Endodermal cell (in vitro differentiated cells): Measurements from ENCODE around the gene THRA. TPM values are rescaled to one million over a fixed set of nuclear protein-coding genes. Genes with fewer than 3 reads are reported as not detected.
A peak's percentile ranks its signal among the peaks of the same experiment; 100 is the strongest.

Experiments used
- DNase-seq: peaks from one replicate; pipeline ENCODE4 v3.0.0-alpha.2; 2017
- H3K27ac ChIP-seq: 2 replicates; pipeline ENCODE4 v1.5.1; 2013; ENCODE audit warnings: mild to moderate bottlenecking, low read depth, low read length, moderate library complexity
- H3K27me3 ChIP-seq: 2 replicates; pipeline ENCODE4 v1.6.1; 2013; ENCODE audit warnings: mild to moderate bottlenecking, low read length, moderate library complexity; ENCODE audit not compliant: insufficient read depth, control insufficient read depth, poor library complexity, severe bottlenecking
- H3K36me3 ChIP-seq: 2 replicates; pipeline ENCODE4 v1.7.0; 2013; ENCODE audit warnings: mild to moderate bottlenecking, low read length, moderate library complexity; ENCODE audit not compliant: control insufficient read depth, insufficient read depth
- H3K4me1 ChIP-seq: one replicate; pipeline ENCODE4 v1.7.0; 2013; ENCODE audit warnings: low read length; ENCODE audit not compliant: control insufficient read depth, insufficient read depth
- H3K4me3 ChIP-seq: 2 replicates; pipeline ENCODE4 v1.5.1; 2013; ENCODE audit warnings: mild to moderate bottlenecking, low read length, moderate library complexity
- H3K9ac ChIP-seq: 2 replicates; pipeline ENCODE4 v1.6.1; 2013; ENCODE audit warnings: mild to moderate bottlenecking, low read length, moderate library complexity; ENCODE audit not compliant: poor library complexity, severe bottlenecking; ENCODE audit errors: extremely low read depth
- H3K9me3 ChIP-seq: 2 replicates; pipeline ENCODE4 v1.6.1; 2013; ENCODE audit warnings: mild to moderate bottlenecking, low read length, moderate library complexity; ENCODE audit not compliant: control insufficient read depth
- H3K27ac Mint-ChIP-seq: 2 replicates; pipeline ENCODE4 v1.8.0; 2020; ENCODE audit warnings: mixed read lengths
- H3K27me3 Mint-ChIP-seq: 2 replicates; pipeline ENCODE4 v1.8.0; 2021; ENCODE audit warnings: mild to moderate bottlenecking, mixed read lengths; ENCODE audit not compliant: insufficient read depth
- H3K36me3 Mint-ChIP-seq: 2 replicates; pipeline ENCODE4 v1.8.0; 2020; ENCODE audit warnings: low read depth, mixed read lengths
- H3K4me1 Mint-ChIP-seq: 2 replicates; pipeline ENCODE4 v1.8.0; 2020; ENCODE audit warnings: mixed read lengths
- H3K4me3 Mint-ChIP-seq: 2 replicates; pipeline ENCODE4 v1.8.0; 2020; ENCODE audit warnings: mild to moderate bottlenecking, moderate library complexity, mixed read lengths
- H3K9me3 Mint-ChIP-seq: 2 replicates; pipeline ENCODE4 v1.8.0; 2020; ENCODE audit warnings: mild to moderate bottlenecking, mixed read lengths
- CTCF ChIP-seq: fragments of 200-600 bp; sonication (generic); conservative IDR thresholded peaks from 2 replicates; pipeline ENCODE4 v1.5.0; 2021; ENCODE audit warnings: antibody characterized with exemption, mild to moderate bottlenecking
- WGBS, 2 experiments: methylation state at CpG; one replicate each; pipeline versions ENCODE4 v1.1.5 to v1.1.7; 2013; ENCODE audit warnings: missing lambda C conversion rate in 2 of 2, mixed read lengths in 1 of 2; ENCODE audit not compliant: insufficient coverage in 1 of 2, insufficient read length in 1 of 2; 5-methylcytosine and 5-hydroxymethylcytosine counted together
- total RNA-seq, 2 donors: library from RNA; stranded (reverse); fragmentation: NEBNext Ultra II Directional in 1 of 2; extraction: Animal tissue kit (Norgen Biotek cat#: 25700) in 1 of 2; gene quantifications; 2 replicates in 1 of 2; 3 replicates in 1 of 2; pipeline ENCODE4 v1.2.1, GENCODE V29; 2021

Gene THRA
- total RNA-seq, 2 donors from 2014 or later, result 12.7 to 14.4 TPM

GRCh38 chr17:40115101-40115436 lies 52.3 kb downstream of the THRA start:
- peaks cover 9% of the 10 kb centered on the region for H3K4me1 ChIP-seq
- Mint-ChIP-seq H3K9me3 (no peaks in the 10 kb centered on the region), H3K4me3 (no peak overlapping the region), H3K36me3 (no peaks in the 10 kb centered on the region), H3K27ac (no peak overlapping the region), H3K4me1 (peaks cover 39% of the 10 kb centered on the region), H3K27me3 (peaks cover 94% of the 10 kb centered on the region)
- H3K9me3 ChIP-seq, result no peaks in the 10 kb centered on the region
- WGBS, 2 experiments, result 71 to 84% methylated on average over 1 to 2 of the region's 2 CpGs
- H3K9ac ChIP-seq, result no peak overlapping the region
- H3K27me3 ChIP-seq, result peaks cover 76% of the 10 kb centered on the region
- no peaks in the 10 kb centered on the region for H3K36me3 ChIP-seq
- TF ChIP-seq CTCF, result no peak
- no peak overlapping the region for H3K27ac ChIP-seq
- no peak for DNase-seq
- no peak overlapping the region for H3K4me3 ChIP-seq

- Histone ChIP-seq H3K27me3 (peaks cover 41% of the 10 kb centered on the region), H3K9ac (peak within 1 kb of the TSS; percentile 66), H3K4me3 (peak within 1 kb of the TSS; percentile 92), H3K36me3 (peaks cover 10% of the 10 kb centered on the region), H3K4me1 (no peaks in the 10 kb centered on the region), H3K9me3 (no peaks in the 10 kb centered on the region), H3K27ac (peak within 1 kb of the TSS; percentile 89)
- DNase-seq, result peak; percentile 95
- peaks cover 15% of the 10 kb centered on the region for H3K36me3 Mint-ChIP-seq
- WGBS, 2 experiments, result 1 to 20% methylated on average over 2 to 68 of the region's 82 CpGs
- H3K4me1 Mint-ChIP-seq, result peaks cover 7% of the 10 kb centered on the region
- H3K27ac Mint-ChIP-seq, result peak within 1 kb of the TSS; percentile 79
- H3K4me3 Mint-ChIP-seq, result peak within 1 kb of the TSS; percentile 93
- peaks cover 46% of the 10 kb centered on the region for H3K27me3 Mint-ChIP-seq
- TF ChIP-seq CTCF, result no peak
- no peaks in the 10 kb centered on the region for H3K9me3 Mint-ChIP-seq
These were observed 58.7 kb downstream of the THRA start, which contains the start of gene MSL1 for GRCh38 chr17:40121181-40122135. Gene MSL1, plus strand, starts transcription at chr17:40121971. Its CDS starts 642 bp downstream, at chr17:40122613.

- H3K9me3 Mint-ChIP-seq, result no peaks in the 10 kb centered on the region
- peak overlapping the region; percentile 89 for H3K27ac ChIP-seq
- peaks cover 32% of the 10 kb centered on the region for H3K27me3 ChIP-seq
- H3K4me3 Mint-ChIP-seq, result peak overlapping the region; percentile 93
- H3K4me3 ChIP-seq, result peak overlapping the region; percentile 92
- no peak overlapping the region for H3K27ac Mint-ChIP-seq
- H3K27me3 Mint-ChIP-seq, result peaks cover 37% of the 10 kb centered on the region
- TF ChIP-seq CTCF, result no peak
- peak; percentile 89 for DNase-seq
- peak overlapping the region; percentile 66 for H3K9ac ChIP-seq
- H3K4me1 Mint-ChIP-seq, result peaks cover 7% of the 10 kb centered on the region
- H3K36me3 Mint-ChIP-seq, result peaks cover 22% of the 10 kb centered on the region
- no peaks in the 10 kb centered on the region for H3K9me3 ChIP-seq
- peaks cover 17% of the 10 kb centered on the region for H3K36me3 ChIP-seq
- 0% methylated on average over 10 to 80 of the region's 97 CpGs for WGBS, 2 experiments
- H3K4me1 ChIP-seq, result no peaks in the 10 kb centered on the region
These were observed 59.6 kb downstream of the THRA start for GRCh38 chr17:40122136-40122998.
